HG02840 (cell line): Measurements from ENCODE around the gene ZNF667.

ENCODE experiments used
- ATAC-seq: cut with Tn5 transposase; IDR thresholded peaks from one replicate; pipeline ENCODE4 v1.9.1; 2021; ENCODE audit warnings: mild to moderate bottlenecking, moderate library complexity, moderate number of reproducible peaks; ENCODE audit not compliant: unreplicated experiment, low FRiP score

ZNF667 gene

GRCh38 chr19:56393119-56394012, 83.8 kb downstream of the ZNF667 start, which contains the start of gene ZNF582:
TSS of gene ZNF582 (minus strand) at chr19:56393534. CDS start at chr19:56391752, 1,782 bp downstream.
- no peak for ATAC-seq
